Breast epithelium (tissue), 3 donors: ENCODE measurements around the gene SKP2.

Source experiments
- POLR2A ChIP-seq: fragments of 450-650 bp; IDR thresholded peaks from one replicate; pipeline ENCODE4 v1.6.1; 2016; ENCODE audit warnings: antibody characterized with exemption, mild to moderate bottlenecking, moderate library complexity
- TF ChIP-seq, protein P1 (sequence below), 3 donors: fragments of 450-650 bp; IDR thresholded peaks; one replicate each; pipeline ENCODE4 v1.5.1; 2016 to 2017; ENCODE audit warnings: antibody characterized with exemption in 3 of 3, mild to moderate bottlenecking in 3 of 3, moderate library complexity in 3 of 3

DNA sequence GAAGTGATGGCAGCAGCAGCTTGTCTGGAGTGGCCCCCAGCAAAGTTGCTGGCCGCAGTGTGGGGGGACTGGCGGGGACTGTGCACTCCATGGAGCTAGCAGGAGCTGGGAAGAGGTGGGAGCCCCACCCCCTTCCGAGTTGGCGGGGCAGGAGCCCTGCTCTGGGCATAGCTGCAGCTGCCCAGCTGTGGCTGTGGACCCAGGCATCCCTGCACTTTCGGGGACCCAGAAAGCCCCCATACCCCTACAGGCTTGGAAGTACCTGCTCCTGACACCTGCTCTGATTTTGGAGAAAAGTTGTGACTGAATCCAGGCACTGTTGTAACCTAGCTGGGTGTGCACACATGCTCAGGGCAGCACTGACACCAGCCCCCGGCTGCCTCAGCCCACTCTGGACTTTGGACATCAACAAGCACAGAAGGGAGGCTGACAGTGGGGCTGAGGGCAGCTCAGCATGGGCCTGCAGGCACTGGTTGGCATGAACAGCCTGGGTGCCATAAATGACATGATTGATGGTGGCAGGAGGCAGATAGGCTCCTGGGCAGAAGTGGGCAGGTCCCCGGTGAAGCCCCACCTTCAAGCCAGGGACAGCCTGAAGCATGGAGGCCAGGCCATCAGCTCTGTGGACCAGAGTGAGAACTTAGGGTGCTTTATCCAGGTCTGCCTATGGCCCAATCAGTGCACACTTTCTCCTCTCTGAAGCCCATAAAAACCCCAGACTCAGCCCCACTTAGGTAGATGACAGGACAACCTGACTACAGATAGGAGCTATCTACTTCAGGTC, 12.8 kb upstream of the SKP2 start:
- TF ChIP-seq, protein P1, sequence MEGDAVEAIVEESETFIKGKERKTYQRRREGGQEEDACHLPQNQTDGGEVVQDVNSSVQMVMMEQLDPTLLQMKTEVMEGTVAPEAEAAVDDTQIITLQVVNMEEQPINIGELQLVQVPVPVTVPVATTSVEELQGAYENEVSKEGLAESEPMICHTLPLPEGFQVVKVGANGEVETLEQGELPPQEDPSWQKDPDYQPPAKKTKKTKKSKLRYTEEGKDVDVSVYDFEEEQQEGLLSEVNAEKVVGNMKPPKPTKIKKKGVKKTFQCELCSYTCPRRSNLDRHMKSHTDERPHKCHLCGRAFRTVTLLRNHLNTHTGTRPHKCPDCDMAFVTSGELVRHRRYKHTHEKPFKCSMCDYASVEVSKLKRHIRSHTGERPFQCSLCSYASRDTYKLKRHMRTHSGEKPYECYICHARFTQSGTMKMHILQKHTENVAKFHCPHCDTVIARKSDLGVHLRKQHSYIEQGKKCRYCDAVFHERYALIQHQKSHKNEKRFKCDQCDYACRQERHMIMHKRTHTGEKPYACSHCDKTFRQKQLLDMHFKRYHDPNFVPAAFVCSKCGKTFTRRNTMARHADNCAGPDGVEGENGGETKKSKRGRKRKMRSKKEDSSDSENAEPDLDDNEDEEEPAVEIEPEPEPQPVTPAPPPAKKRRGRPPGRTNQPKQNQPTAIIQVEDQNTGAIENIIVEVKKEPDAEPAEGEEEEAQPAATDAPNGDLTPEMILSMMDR (IDR thresholded peaks at IDR 0.05) = no peak
- TF ChIP-seq POLR2A = no peak
